HEK293 (cell line): Measurements from ENCODE around the gene BRINP2.
A peak's percentile ranks its signal among the peaks of the same experiment; 100 is the strongest.

Experiments used
- CTCF ChIA-PET: fragments of 350-600 bp; formaldehyde crosslinking; extraction: SDS; loops from one replicate; lab custom pipeline; 2021; ENCODE audit warnings: antibody characterized with exemption; lab: Yijun Ruan, JAX
- POLR2A ChIA-PET: fragments of 300-600 bp; formaldehyde crosslinking; extraction: SDS; loops from one replicate; lab custom pipeline; 2020; ENCODE audit warnings: antibody characterized with exemption, inconsistent platforms; lab: Yijun Ruan, JAX
- H3K27ac ChIP-seq: fragments of 200-500 bp; sonication (Bioruptor generic); 2 replicates; pipeline ENCODE4 v1.5.1; 2014; ENCODE audit warnings: low read depth, low read length, control low read depth, inconsistent platforms; ENCODE audit errors: extremely low read depth
- H3K36me3 ChIP-seq, 2 experiments: fragments of 200-500 bp in 1 of 2; sonication (Bioruptor generic) in 1 of 2; 1 replicate in 1 of 2; 2 replicates in 1 of 2; pipeline ENCODE4 v1.5.1; 2014 to 2017; ENCODE audit warnings: inconsistent platforms in 2 of 2, low read length in 2 of 2; ENCODE audit not compliant: control insufficient read depth in 2 of 2, insufficient read depth in 1 of 2
- H3K4me1 ChIP-seq: fragments of 200-500 bp; sonication (Bioruptor generic); 2 replicates; pipeline ENCODE4 v1.5.1; 2014; ENCODE audit warnings: mild to moderate bottlenecking, low read length, inconsistent platforms; ENCODE audit not compliant: control insufficient read depth, insufficient read depth
- H3K4me3 ChIP-seq: 2 replicates; pipeline ENCODE4 v1.5.1; 2011; ENCODE audit warnings: low read depth, mild to moderate bottlenecking, control low read depth, low read length, moderate library complexity
- H3K9me3 ChIP-seq: fragments of 200-500 bp; sonication (Bioruptor generic); 2 replicates; pipeline ENCODE4 v1.5.1; 2014; ENCODE audit warnings: low read depth, low read length, inconsistent platforms; ENCODE audit not compliant: control insufficient read depth, insufficient read depth
- GLIS2 ChIP-seq: fragments of 450-650 bp; formaldehyde crosslinking; IDR thresholded peaks from 2 replicates; pipeline ENCODE4 v1.5.1; 2016; ENCODE audit warnings: missing biosample characterization, missing genetic modification characterization
- HOXA7 ChIP-seq: sonication (generic); formaldehyde crosslinking; IDR thresholded peaks from 2 replicates; pipeline ENCODE4 v1.8.1; 2022; ENCODE audit warnings: missing genetic modification reagents, borderline replicate concordance
- KLF1 ChIP-seq: fragments of 450-650 bp; formaldehyde crosslinking; IDR thresholded peaks from 2 replicates; pipeline ENCODE4 v1.5.1; 2016; ENCODE audit warnings: missing biosample characterization, missing genetic modification characterization
- KLF16 ChIP-seq: fragments of 450-650 bp; formaldehyde crosslinking; IDR thresholded peaks from 2 replicates; pipeline ENCODE4 v1.5.1; 2017; ENCODE audit warnings: missing biosample characterization, missing genetic modification characterization
- KLF9 ChIP-seq: fragments of 450-650 bp; formaldehyde crosslinking; IDR thresholded peaks from 2 replicates; pipeline ENCODE4 v1.5.1; 2016; ENCODE audit warnings: missing biosample characterization, missing genetic modification characterization, low read depth
- SCRT2 ChIP-seq: fragments of 450-650 bp; formaldehyde crosslinking; IDR thresholded peaks from 2 replicates; pipeline ENCODE4 v1.5.1; 2016; ENCODE audit warnings: missing biosample characterization, missing genetic modification characterization
- WT1 ChIP-seq: fragments of 450-650 bp; formaldehyde crosslinking; IDR thresholded peaks from 2 replicates; pipeline ENCODE4 v1.5.1; 2016; ENCODE audit warnings: missing biosample characterization, missing genetic modification characterization
- YY1 ChIP-seq: fragments of 450-650 bp; formaldehyde crosslinking; IDR thresholded peaks from 2 replicates; pipeline ENCODE4 v1.5.1; 2018; ENCODE audit warnings: missing biosample characterization, missing genetic modification characterization
- ZBTB21 ChIP-seq: fragments of 450-650 bp; formaldehyde crosslinking; IDR thresholded peaks from 2 replicates; pipeline ENCODE4 v1.5.1; 2017; ENCODE audit warnings: missing biosample characterization, missing genetic modification characterization
- ZEB2 ChIP-seq: fragments of 450-650 bp; formaldehyde crosslinking; IDR thresholded peaks from 2 replicates; pipeline ENCODE4 v1.5.1; 2016; ENCODE audit warnings: missing biosample characterization, missing genetic modification characterization
- ZNF2 ChIP-seq: fragments of 450-650 bp; formaldehyde crosslinking; IDR thresholded peaks from 2 replicates; pipeline ENCODE4 v1.5.1; 2016; ENCODE audit warnings: missing biosample characterization, missing genetic modification characterization
- ZNF266 ChIP-seq: fragments of 450-650 bp; formaldehyde crosslinking; IDR thresholded peaks from 2 replicates; pipeline ENCODE4 v1.5.1; 2016; ENCODE audit warnings: missing biosample characterization, missing genetic modification characterization, low read depth
- ZNF292 ChIP-seq: fragments of 450-650 bp; formaldehyde crosslinking; IDR thresholded peaks from 2 replicates; pipeline ENCODE4 v1.5.1; 2016; ENCODE audit warnings: low read depth, missing biosample characterization, missing genetic modification characterization, borderline replicate concordance
- ZNF311 ChIP-seq: fragments of 450-650 bp; formaldehyde crosslinking; IDR thresholded peaks from 2 replicates; pipeline ENCODE4 v1.5.1; 2017; ENCODE audit warnings: missing biosample characterization, missing genetic modification characterization, borderline replicate concordance
- ZNF335 ChIP-seq: fragments of 450-650 bp; formaldehyde crosslinking; conservative IDR thresholded peaks from 2 replicates; pipeline ENCODE4 v1.5.1; 2016; ENCODE audit warnings: missing biosample characterization, missing genetic modification characterization
- ZNF366 ChIP-seq: fragments of 450-650 bp; formaldehyde crosslinking; conservative IDR thresholded peaks from 2 replicates; pipeline ENCODE4 v1.5.1; 2016; ENCODE audit warnings: missing biosample characterization, missing genetic modification characterization
- ZNF394 ChIP-seq: fragments of 450-650 bp; formaldehyde crosslinking; IDR thresholded peaks from 2 replicates; pipeline ENCODE4 v1.5.1; 2016; ENCODE audit warnings: missing biosample characterization, missing genetic modification characterization, mild to moderate bottlenecking, moderate library complexity, borderline replicate concordance
- ZNF433 ChIP-seq: fragments of 450-650 bp; formaldehyde crosslinking; IDR thresholded peaks from 2 replicates; pipeline ENCODE4 v1.5.1; 2016; ENCODE audit warnings: missing biosample characterization, missing genetic modification characterization, low read depth
- ZNF501 ChIP-seq: fragments of 450-650 bp; formaldehyde crosslinking; IDR thresholded peaks from 2 replicates; pipeline ENCODE4 v1.5.1; 2016; ENCODE audit warnings: missing biosample characterization, missing genetic modification characterization
- ZNF521 ChIP-seq: fragments of 450-650 bp; formaldehyde crosslinking; IDR thresholded peaks from 2 replicates; pipeline ENCODE4 v1.5.1; 2017; ENCODE audit warnings: missing biosample characterization, mild to moderate bottlenecking, missing genetic modification characterization
- ZNF558 ChIP-seq: fragments of 450-650 bp; formaldehyde crosslinking; IDR thresholded peaks from 2 replicates; pipeline ENCODE4 v1.5.1; 2016; ENCODE audit warnings: missing biosample characterization, missing genetic modification characterization
- ZNF600 ChIP-seq: fragments of 450-650 bp; formaldehyde crosslinking; IDR thresholded peaks from 2 replicates; pipeline ENCODE4 v1.5.1; 2016; ENCODE audit warnings: missing biosample characterization, missing genetic modification characterization
- ZNF626 ChIP-seq: fragments of 450-650 bp; sonication (Bioruptor Pico); formaldehyde crosslinking; IDR thresholded peaks from 2 replicates; pipeline ENCODE4 v1.5.1; 2018; ENCODE audit warnings: missing biosample characterization, missing genetic modification characterization, inconsistent platforms
- ZNF660 ChIP-seq: fragments of 450-650 bp; IDR thresholded peaks from 2 replicates; pipeline ENCODE4 v1.5.1; 2018; ENCODE audit warnings: missing biosample characterization, mild to moderate bottlenecking, missing genetic modification characterization
- ZNF707 ChIP-seq: fragments of 450-650 bp; formaldehyde crosslinking; IDR thresholded peaks from 2 replicates; pipeline ENCODE4 v1.5.1; 2016; ENCODE audit warnings: missing biosample characterization, missing genetic modification characterization
- ZSCAN30 ChIP-seq: fragments of 450-650 bp; IDR thresholded peaks from 2 replicates; pipeline ENCODE4 v1.5.1; 2018; ENCODE audit warnings: missing biosample characterization, mild to moderate bottlenecking, missing genetic modification characterization, moderate library complexity
- TF ChIP-seq, protein P1 (sequence below): fragments of 450-650 bp; formaldehyde crosslinking; IDR thresholded peaks from 2 replicates; pipeline ENCODE4 v1.5.1; 2016; ENCODE audit warnings: missing biosample characterization, missing genetic modification characterization
- TF ChIP-seq, protein P2 (sequence below): fragments of 450-650 bp; formaldehyde crosslinking; IDR thresholded peaks from 2 replicates; pipeline ENCODE4 v1.5.1; 2016; ENCODE audit warnings: missing biosample characterization, missing genetic modification characterization
- TF ChIP-seq, protein P3 (sequence below): fragments of 450-650 bp; IDR thresholded peaks from 2 replicates; pipeline ENCODE4 v1.5.1; 2018; ENCODE audit warnings: missing biosample characterization, mild to moderate bottlenecking, missing genetic modification characterization

Gene BRINP2

DNA sequence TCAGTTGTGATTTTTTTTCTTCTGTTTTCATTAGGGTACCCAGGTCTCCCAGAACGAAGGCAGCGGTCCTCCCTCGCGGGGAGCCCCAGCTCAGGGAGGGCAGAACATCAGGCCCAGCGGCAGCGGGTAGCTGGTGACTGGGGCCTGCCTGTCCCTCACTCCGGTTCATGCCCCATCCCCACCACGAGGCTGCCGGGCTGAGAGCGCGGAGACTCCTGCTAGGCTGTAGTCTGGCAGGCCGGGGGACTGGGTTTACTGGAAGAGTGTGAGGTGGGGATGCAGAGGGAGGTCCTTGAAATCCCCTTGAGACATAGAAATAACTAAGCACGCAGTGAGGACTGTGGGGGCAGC lies 10.5 kb downstream of the BRINP2 start:
- H3K4me1 ChIP-seq: peaks cover 3% of the 10 kb centered on the region; the same call in 1 of the 2 replicates
- POLR2A ChIA-PET: interaction anchor here (1.1 to 1.9 kb wide), 4 partner anchors 11 to 283 kb away, joined by 4 to 14 read pairs (median 7); partner anchors contain the start of gene BRINP2
- CTCF ChIA-PET: interaction anchor here (0.6 to 2.9 kb wide), 25 partner anchors 9 to 822 kb away, joined by 3 to 31 read pairs (median 3); partner anchors contain the start of genes ASTN1 and BRINP2

DNA sequence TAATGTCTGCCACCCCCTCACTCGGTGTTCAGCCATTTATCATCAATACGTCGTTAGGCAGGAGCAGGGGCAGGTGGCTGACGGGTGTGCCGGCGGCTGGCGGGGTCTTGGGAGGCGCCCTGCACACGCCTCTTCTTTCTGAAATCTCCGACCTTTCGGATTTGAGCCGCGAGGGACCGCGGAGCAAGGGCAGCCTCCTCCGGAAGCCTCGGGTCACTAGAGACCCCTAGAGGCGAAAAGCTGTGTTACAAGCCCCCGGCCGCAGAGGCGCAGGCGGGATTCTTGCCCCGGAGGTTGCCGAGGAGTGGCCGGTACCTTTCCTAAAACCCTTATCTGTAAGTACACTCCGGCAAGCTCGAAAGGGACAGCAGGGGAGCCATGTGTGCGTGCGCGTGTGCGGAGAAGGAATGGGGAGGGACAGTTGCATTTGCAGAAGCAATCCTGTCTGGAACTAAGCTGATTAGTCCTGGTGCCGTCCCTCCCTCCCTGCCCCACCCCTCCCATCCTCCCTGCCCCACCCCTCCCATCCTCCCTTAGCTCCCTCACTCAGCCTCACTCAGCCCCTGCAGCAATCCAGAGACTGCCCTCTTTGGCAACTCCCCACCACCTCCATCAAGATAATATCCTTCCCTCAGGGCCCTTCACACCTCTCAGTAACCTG lies 11.0 kb downstream of the BRINP2 start:
- H3K27ac ChIP-seq: peak overlapping the region; percentile 39; the same call in 1 of the 2 replicates
- ChIA-PET POLR2A (interaction anchor here (0.6 to 1.9 kb wide), 5 partner anchors 11 to 1545 kb away, joined by 3 to 14 read pairs (median 4); partner anchors contain the start of gene BRINP2), CTCF (interaction anchor here (0.5 to 2.9 kb wide), 48 partner anchors 9 to 943 kb away, joined by 3 to 31 read pairs (median 4); partner anchors contain the start of genes ASTN1 and BRINP2)
- H3K9me3 ChIP-seq: no peaks in the 10 kb centered on the region
- H3K4me3 ChIP-seq: peak overlapping the region; percentile 35
- H3K4me1 ChIP-seq: peaks cover 3% of the 10 kb centered on the region; the same call in 1 of the 2 replicates
- H3K36me3 ChIP-seq: no peaks in the 10 kb centered on the region
- TF ChIP-seq ZNF2 (tag by site-specific recombination) (peak; percentile 58; the same call in 1 of the 2 replicates), ZNF292 (no peak), ZNF266 (no peak), KLF1 (tag by site-specific recombination) (peak; percentile 64; the same call in 1 of the 2 replicates), ZNF366 (tag by site-specific recombination) (no peak), ZNF707 (tag by site-specific recombination) (no peak), ZNF558 (tag by site-specific recombination) (0 out of 2 replicates have a peak, but pooled peaks have one; percentile 38), ZNF433 (tag by site-specific recombination) (no peak), WT1 (peak; percentile 86), GLIS2 (tag by site-specific recombination) (no peak; the same call in 1 of the 2 replicates), ZSCAN30 (tag by site-specific recombination) (peak; percentile 38; the same call in 1 of the 2 replicates), HOXA7 (no peak), ZNF335 (tag by site-specific recombination) (peak; percentile 93), KLF9 (tag by site-specific recombination) (no peak; the same call in 1 of the 2 replicates), KLF16 (tag by site-specific recombination) (0 out of 2 replicates have a peak, but pooled peaks have one; percentile 21), ZNF626 (tag by site-specific recombination) (no peak), ZNF600 (no peak), ZNF521 (tag by site-specific recombination) (no peak), ZNF501 (0 out of 2 replicates have a peak, but pooled peaks have one; percentile 51), ZEB2 (tag by site-specific recombination) (peak; percentile 85), ZNF394 (no peak), YY1 (tag by site-specific recombination) (no peak), ZNF660 (tag by site-specific recombination) (peak; percentile 74; the same call in 1 of the 2 replicates), SCRT2 (tag by site-specific recombination) (no peak), ZBTB21 (no peak)
- TF ChIP-seq, protein P1, sequence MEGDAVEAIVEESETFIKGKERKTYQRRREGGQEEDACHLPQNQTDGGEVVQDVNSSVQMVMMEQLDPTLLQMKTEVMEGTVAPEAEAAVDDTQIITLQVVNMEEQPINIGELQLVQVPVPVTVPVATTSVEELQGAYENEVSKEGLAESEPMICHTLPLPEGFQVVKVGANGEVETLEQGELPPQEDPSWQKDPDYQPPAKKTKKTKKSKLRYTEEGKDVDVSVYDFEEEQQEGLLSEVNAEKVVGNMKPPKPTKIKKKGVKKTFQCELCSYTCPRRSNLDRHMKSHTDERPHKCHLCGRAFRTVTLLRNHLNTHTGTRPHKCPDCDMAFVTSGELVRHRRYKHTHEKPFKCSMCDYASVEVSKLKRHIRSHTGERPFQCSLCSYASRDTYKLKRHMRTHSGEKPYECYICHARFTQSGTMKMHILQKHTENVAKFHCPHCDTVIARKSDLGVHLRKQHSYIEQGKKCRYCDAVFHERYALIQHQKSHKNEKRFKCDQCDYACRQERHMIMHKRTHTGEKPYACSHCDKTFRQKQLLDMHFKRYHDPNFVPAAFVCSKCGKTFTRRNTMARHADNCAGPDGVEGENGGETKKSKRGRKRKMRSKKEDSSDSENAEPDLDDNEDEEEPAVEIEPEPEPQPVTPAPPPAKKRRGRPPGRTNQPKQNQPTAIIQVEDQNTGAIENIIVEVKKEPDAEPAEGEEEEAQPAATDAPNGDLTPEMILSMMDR (tag by site-specific recombination): peak; percentile 93
- TF ChIP-seq, protein P2, sequence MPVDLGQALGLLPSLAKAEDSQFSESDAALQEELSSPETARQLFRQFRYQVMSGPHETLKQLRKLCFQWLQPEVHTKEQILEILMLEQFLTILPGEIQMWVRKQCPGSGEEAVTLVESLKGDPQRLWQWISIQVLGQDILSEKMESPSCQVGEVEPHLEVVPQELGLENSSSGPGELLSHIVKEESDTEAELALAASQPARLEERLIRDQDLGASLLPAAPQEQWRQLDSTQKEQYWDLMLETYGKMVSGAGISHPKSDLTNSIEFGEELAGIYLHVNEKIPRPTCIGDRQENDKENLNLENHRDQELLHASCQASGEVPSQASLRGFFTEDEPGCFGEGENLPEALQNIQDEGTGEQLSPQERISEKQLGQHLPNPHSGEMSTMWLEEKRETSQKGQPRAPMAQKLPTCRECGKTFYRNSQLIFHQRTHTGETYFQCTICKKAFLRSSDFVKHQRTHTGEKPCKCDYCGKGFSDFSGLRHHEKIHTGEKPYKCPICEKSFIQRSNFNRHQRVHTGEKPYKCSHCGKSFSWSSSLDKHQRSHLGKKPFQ (tag by site-specific recombination): no peak
- TF ChIP-seq, protein P3, sequence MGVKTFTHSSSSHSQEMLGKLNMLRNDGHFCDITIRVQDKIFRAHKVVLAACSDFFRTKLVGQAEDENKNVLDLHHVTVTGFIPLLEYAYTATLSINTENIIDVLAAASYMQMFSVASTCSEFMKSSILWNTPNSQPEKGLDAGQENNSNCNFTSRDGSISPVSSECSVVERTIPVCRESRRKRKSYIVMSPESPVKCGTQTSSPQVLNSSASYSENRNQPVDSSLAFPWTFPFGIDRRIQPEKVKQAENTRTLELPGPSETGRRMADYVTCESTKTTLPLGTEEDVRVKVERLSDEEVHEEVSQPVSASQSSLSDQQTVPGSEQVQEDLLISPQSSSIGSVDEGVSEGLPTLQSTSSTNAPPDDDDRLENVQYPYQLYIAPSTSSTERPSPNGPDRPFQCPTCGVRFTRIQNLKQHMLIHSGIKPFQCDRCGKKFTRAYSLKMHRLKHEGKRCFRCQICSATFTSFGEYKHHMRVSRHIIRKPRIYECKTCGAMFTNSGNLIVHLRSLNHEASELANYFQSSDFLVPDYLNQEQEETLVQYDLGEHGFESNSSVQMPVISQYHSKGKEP (tag by site-specific recombination): 0 out of 2 replicates have a peak, but pooled peaks have one; percentile 9

More for the DNA sequence above, 10.5 kb downstream of the BRINP2 start:
- Histone ChIP-seq H3K9me3 (no peaks in the 10 kb centered on the region), H3K4me3 (no peak overlapping the region), H3K36me3 (no peaks in the 10 kb centered on the region), H3K27ac (peak overlapping the region; percentile 39; the same call in 1 of the 2 replicates)
- TF ChIP-seq ZNF266 (no peak), ZNF311 (tag by site-specific recombination) (no peak)
